NCI-H1105 (cell line): ENCODE measurements around the gene KISS1R.
A peak's percentile ranks its signal among the peaks of the same experiment; 100 is the strongest.
"Not testable (repeated sequence)": the region's sequence is repeated elsewhere in the genome, so short reads cannot be mapped to it uniquely, and the experiment has no call there.

ENCODE experiments used
- DNase-seq: peaks from one replicate; lab custom pipeline; 2025; lab: John Stamatoyannopoulos, UW

Gene KISS1R

DNA sequence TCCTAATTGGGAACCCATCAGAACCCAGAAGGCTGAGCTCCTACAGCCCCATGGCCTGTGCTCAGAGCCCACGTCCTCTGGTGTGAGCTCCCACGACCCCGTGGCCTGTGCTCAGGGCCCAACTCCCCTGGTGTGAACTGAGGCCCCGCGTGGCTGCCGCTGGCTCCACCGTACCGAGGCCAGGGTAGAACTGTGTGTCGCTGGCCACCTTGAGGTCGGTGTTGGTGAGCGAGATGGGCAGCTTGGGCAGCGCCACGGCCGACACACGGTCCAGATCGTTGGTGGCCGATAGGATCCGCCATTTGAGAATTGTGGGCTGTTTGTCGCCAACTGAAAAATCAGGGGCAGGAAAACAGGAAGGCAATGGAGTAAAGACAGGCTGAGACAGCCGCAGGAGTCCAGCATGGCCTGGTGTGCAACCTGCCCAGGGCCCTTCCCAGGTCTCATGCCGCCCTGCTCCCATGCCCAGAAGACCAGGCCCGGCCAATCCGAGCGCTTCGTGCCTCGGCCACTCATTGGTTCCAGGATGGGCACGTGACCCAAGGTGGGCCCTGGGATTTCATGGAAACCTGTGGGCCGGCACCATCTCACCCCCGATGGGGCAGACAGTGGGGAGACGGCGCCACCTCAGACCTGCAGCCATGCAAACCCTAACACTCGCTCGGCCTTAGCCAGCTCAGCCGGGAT is 35.6 kb upstream of the KISS1R start:
- no peak for DNase-seq

DNA sequence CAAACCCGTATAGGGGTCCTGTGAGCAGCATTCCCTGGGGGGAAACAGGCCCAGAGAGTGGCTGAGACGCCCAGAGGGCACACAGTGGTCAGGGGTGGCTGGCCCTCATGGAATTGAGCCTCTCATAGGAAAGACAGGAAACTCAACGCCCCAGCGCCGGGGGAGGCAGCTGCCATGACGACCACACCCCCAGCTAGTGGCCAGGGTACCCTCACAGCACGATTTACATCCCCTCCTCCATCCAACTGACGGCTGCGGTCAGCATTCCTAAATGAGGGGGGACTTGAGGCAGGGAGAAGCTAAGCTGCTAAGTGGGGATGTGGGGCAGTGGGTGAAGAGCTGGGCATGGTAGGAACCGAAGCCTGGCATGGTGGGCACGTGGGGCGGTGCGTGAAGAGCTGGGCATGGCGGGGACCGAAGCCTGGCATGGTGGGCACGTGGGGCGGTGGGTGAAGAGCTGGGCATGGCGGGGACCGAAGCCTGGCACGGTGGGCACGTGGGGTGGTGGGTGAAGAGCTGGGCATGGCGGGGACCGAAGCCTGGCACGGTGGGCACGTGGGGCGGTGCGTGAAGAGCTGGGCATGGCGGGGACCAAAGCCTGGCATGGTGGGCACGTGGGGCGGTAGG is 34.1 kb upstream of the KISS1R start:
- DNase-seq = no peak

DNA sequence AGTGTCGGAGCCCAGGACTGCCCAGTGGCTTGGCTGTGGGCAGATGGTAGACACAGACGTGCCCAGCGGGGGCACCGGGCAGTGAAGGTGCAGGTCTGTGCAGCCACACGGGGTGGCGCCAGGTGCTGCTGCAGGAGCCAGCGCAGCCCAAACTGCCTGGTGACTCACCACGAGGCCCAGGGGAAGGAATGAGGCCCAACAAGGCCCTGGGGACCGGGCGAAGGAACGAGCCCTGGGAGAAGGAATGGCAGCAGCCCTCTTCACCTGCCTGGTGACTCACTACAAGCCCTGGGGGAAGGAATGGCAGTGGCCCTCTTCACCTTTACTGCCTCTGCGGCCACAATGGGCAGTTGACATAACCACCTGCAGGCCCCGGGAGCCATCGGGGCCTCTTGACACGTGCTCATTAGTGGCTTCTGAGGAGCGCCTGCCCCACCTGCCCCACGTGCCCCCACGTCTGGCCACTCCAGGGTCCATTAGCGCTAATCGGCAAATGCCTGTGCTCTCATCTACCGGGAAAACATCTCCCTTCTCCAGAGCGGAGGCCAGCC is 33.4 kb upstream of the KISS1R start:
- DNase-seq = no peak

DNA sequence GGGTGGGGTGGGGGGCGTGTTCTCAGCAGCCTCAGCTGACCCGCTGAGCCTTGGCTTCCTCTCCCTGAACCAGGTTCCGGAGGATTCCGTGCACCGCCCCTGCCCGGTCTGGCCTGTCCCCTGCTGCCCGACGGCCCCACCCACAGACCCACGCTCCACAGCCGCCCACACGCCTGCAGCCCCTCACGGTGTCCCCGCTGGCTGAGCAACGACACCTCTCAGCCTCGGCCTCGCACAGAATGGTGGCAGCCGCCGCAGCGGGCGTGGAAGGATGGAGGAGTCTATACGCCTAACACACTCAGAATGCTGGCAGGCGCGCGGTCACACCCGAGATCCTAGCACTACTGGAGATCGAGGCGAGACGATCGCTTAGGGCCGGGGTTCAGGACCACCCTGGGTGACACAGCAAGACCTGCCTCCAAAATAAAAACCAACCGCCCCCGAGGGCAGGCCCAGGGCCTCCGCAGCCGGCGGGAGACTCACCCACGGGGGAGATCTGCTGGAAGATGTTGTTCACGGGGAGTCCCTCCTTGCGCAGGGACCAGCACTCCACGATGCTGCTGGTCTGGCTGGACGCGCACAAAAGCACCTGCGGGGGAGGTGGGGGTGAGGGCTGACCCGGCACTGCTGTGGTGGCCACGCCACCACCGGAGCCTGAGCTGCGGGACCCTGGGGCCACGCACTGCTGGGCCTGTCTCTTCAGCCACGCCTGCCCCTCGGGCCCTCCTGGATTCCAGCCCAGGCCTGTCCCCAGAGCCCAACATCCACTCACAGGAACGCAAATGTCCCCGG is 32.5 kb upstream of the KISS1R start:
- DNase-seq = no peak

DNA sequence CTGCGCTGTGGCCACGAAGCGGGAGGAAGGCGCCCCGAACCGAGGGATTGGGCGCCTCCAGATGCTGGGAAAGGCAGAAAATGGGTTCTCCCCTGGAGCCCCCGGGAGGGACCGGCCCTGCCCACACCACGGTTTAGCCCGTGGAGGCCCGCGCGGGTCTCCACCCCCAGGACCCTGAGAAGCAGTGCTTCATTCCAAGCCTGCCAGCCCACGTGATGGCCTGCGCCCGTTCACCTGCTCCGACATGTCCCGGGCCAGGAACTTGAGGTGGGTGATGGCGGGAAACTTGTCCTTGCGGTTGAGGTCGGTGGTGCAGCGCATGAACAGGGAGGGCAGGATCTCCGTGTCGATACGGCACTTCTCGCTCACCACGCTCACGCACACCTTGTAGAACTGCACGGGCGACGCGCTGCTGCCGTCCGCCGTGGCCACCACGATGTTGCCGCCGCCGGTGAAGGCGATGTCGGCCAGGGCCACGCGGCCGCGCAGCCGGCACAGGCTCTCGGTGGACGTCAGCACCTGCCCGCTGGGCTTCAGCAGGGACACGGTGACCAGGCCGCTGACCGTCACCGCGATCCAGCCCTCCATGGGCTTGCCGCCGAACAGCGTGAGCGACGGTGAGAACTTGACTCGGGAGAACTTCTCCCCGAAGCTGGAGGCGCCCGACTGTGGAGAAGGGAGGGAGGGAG is 31.5 kb upstream of the KISS1R start:
- DNase-seq = no peak

DNA sequence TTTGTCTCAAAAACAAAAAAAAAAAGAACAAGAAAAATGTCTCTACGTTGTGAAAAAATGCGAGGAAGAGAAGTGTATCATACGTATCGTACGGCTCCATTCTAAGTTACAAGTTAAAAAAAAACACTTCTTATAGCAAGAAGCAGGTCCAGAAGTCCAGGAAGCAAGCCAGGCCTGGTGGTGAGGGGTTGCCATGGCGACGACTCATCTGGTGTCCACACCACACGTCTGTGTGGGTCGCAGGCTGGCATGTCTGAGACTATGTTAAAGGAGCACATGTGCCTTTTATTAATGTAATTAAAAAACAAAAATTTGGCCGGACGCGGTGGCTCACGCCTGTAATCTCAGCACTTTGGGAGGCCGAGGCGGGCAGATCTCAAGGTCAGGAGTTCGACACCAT is 30.1 kb upstream of the KISS1R start:
- DNase-seq = no peak

DNA sequence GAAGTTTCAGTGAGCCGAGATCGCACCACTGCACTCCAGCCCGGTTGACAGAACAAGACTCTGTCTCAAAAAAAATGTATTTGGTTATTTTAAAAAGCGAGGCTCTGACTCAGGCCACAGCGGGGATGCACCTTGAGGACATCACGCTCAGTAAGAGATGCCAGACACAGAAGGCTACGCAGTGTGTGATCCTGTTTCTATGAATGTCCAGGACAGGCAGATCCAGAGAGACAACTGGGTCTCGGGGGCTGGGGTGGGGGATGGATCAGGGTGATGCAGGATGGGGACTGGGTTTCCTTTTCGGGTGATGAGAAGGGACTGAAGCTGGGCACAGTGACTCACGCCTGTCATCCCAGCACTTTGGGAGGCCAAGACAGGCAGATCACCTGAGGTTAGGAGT is 29.5 kb upstream of the KISS1R start:
- DNase-seq = no peak

DNA sequence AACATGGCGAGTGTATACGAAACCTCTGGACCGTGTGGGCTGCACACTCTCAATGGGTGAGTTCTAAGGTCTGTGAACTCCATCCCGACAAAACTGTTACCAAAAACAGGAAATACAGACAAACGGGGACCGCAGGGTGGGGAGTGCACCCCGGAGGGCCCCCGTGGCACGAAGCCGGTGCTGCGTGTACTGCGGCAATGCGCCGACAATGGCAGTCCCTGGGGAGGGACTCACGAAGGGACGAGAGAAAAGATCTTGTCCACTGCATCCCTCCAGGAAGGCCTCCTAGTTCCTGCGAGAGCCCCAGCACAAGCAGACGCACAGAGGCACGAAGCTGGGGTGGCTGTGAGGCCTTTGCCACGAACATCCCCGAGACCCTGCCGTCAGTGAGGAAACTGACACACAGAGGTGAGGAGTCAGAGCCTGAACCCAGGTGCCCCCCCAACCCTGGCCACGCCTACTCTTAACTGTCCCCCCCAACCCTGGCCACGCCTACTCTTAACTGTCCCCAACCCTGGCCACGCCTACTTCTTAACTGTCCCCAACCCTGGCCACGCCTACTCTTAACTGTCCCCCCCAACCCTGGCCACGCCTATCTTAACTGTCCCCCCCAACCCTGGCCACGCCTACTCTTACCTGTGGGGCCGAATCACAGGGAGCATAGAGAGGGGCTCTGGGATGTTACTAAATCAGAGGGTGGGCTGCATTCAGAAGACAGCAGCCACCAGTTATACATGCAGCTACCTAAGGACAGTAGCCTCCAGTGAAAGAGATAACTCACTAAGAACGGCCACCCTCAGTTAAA is 28.4 kb upstream of the KISS1R start:
- no peak for DNase-seq

DNA sequence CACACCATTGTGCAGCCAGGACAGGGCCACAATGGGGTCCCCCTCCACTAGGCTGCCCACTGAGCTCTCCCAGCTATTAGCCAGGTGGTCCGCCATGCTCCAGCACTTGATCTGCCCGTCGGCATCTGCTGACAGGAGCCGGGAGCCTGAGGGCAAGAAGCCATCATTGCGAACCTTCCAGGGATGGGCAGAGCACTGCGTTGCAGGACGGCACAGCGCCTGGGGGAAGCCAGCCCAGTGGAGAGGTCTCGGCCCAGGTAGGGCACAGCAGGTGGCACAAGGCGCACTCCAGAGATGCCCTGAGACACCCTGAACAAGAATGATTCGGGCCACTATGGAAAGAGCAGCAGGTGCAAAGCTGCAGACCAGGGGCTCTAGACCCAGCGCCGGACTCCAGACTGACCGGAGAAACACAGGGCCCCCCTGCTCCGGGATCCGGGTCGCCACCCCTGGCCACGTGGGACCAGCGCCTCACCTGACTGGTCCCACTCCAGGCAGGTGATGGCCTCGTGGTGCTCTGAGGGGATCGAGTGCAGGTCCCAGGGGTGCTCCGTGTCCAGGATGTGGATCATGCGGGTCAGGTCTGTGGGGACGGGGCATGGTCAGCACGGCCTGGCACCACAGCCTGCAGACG is 27.4 kb upstream of the KISS1R start:
- no peak for DNase-seq

DNA sequence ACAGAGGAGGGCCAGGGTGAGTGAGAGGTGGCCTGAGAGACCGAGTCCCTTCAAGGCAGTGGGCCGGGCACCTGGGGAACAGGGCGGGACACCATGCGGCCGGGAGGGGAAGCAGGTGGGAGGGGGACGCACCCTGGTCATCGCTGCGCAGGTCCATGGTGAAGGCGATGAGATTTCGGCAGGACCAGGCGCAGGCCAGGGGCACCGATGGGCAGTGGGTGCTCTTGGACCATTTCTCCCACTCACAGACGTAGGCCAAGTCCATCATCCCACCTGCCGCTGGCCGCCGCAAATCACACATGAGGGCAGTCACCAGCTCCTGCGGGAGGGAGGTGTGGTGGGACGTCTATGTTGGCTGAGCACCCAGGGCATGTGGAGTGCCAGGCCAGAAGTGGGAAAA is 26.3 kb upstream of the KISS1R start:
- no peak for DNase-seq

DNA sequence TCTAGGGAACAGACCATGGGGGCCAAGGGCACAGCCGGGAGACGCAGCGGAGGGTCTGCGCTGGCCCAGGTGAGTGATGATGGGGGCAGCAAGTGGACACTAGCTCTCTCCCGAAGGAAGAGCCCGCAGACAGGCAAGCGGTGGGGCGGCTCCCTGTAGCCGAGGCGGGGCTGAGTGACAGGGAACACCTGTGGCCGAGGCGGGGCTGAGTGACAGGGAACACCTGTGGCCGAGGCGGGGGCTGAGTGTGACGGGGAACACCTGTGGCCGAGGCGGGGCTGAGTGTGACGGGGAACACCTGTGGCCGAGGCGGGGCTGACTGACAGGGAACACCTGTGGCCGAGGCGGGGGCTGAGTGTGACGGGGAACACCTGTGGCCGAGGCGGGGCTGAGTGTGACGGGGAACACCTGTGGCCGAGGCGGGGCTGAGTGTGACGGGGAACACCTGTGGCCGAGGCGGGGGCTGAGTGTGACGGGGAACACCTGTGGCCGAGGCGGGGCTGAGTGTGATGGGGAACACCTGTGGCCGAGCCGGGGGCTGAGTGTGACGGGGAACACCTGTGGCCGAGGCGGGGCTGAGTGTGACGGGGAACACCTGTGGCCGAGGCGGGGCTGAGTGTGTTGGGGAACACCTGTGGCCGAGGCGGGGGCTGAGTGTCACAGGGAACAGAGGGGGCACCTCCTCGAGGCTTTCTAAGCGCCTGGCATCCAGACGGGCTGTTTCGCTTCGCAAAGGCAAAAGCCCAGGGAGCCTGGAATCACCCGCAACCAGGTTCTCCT is 25.5 kb upstream of the KISS1R start:
- not testable (repeated sequence) for DNase-seq

DNA sequence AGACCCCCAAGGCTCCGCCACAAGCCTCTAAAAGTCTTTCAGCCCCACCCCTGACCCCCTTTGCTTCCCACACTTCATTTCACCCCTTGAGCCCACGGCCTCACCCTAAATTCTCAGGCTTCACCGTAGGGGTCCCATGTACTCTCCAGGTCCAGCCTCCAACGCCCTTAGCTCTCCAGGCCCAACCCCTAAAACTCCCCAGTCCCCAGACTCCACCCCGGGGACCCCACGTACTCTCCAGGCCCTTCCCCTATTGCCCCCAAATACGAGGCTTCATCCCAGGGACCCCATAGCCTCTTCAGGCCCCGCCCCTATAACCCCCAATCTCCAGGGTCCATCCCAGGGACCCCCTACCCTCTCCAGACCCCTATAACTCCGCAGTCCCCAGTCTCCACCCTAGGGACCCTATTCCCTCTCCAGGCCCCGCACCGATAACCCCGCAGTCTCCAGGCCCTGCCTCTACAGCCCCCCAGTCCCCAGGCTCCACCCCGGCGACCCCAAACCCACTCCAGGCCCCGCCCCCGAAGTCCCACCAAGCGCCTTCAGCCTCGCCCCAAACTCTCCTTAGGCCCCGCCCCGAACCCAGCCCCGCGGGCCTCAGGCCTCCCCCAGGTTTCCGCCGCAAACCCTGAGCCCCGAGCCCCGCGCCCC is 24.8 kb upstream of the KISS1R start:
- no peak for DNase-seq

DNA sequence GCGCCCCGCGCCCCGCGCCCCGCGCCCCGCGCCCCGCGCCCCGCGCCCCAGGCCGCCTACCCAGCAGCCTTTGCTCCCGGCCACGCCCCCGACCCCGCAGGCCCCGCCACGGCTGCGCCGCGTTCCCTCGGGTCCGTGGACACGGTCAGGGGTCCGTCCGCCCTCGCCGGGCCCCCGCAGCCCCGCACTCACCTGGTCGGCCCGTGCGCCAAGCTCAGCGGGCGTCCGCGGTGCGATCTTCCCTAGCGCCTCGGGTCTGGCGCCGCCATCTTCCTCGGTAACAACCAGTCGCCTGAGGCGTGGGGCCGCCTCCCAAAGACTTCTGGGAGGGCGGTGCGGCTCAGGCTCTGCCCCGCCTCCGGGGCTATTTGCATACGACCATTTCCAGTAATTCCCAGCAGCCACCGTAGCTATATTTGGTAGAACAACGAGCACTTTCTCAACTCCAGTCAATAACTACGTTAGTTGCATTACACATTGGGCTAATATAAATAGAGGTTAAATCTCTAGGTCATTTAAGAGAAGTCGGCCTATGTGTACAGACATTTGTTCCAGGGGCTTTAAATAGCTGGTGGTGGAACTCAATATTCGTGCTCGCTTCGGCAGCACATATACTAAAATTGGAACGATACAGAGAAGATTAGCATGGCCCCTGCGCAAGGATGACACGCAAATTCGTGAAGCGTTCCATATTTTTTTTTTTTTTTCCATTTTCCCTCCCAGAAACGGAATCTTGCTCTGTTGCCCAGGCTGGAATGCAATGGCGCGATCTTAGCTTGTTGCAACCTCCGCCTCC is 24.0 kb upstream of the KISS1R start, which contains the start of the genes MED16 and RNU6-9:
TSS of gene MED16 (minus strand) at position 294 of the 796 bp plus-strand sequence. CDS start 2,056 bp downstream, outside the sequence.
TSS of gene RNU6-9 (plus strand) at position 591 of the 796 bp plus-strand sequence.
- DNase-seq = peak; percentile 90

DNA sequence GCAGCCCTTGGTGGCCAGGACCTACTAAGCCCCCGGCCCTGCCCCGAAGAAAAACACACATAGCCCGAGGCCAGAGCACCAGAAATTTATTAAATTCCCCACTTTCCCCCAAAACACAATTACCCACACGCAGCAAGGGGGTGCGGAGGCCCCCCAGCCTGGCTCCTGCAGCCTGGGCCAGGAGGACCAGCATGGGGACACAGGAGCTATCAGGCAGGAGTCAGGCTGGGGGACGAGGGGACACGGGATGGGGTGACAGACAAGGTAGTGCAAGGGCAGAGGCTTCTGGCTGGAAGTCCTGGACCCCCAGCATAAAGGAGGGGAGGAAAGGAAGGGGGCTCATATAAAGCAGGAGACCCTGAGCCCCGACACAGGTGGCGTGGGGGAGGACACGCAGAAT is 20.7 kb upstream of the KISS1R start:
- DNase-seq = no peak

DNA sequence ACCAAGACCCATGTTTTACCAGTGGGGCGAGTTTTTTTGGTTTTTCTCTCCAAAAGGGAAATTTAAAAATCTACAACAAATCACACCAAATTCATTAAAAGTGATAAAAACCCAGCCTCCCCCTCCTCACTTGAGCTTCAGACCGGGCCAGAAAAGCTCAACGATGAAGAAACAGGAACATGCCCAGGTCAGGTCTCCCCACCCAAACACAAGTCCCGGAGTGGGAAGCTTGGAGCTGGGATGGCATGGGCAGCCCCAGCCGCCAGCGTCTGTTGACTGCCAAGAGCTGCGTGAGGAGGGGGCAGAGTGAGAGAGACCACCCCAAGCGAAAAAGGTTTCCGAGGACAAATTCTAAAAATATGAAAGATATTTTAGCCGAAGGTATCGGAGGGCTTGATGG is 20.1 kb upstream of the KISS1R start:
- no peak for DNase-seq

DNA sequence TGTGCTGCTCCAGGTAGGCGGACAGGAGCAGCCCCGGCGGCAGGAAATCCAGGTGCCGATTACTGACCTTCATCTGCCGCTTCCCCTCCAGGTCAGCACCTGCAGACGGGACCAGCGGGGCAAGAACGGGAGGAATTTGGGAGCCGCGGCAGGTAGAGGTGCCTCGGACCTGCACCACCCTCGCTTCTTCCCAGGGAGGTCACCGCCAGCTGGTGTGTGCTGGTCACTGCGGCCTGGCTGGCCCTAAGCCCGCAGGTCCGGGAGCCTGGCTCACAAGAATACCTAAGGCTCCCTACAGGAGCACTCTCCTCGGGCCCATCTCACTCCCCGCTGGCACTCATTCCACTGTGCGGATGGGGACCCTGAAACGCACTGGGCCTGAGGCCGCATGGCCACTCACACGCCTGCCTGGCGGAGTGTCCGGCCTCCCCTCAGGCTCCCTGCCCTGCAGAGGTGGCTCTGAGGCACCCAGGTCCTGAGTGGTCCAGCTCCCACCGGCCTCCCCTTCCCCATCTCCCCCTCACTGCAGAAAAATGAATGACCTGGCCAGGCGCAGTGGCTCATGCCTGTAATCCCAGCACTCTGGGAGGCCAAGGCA is 19.6 kb upstream of the KISS1R start:
- DNase-seq = no peak

DNA sequence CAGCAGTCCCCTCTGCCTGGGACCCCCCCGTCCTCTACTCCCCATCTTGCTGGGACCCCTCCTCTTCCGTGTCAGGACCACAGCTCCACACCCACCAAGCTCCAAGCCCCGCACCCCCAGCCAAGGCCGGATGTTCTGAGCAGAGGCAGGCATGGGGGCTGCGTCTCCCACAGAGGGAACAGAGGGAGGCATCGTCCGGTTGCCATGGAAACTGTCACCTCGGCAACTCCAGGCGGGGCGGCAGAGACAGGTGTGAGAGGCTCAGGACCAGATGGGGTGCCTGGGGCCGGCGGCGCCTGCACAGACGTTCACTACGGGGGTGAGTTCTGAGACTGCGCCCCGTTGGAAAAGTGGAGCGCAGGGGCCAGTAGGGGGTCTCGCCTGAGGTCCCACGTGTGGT is 18.5 kb upstream of the KISS1R start:
- peak; percentile 74 for DNase-seq
